ENCODE data around the gene GSTM1. TPM values are rescaled to one million over a fixed set of nuclear protein-coding genes. Genes with fewer than 3 reads are reported as not detected.
"Not testable (repeated sequence)": the region's sequence is repeated elsewhere in the genome, so short reads cannot be mapped to it uniquely, and the experiment has no call there.

GSTM1 gene
- total RNA-seq, 4 donors from 2014 or later, result 23.1 TPM; not detected in 3

- no peaks in the 10 kb centered on the region for H3K27me3 ChIP-seq
- no peak for TF ChIP-seq POLR2A (IDR thresholded peaks at IDR 0.05; ENCODE audit: low read depth)
- TF ChIP-seq, protein P1, sequence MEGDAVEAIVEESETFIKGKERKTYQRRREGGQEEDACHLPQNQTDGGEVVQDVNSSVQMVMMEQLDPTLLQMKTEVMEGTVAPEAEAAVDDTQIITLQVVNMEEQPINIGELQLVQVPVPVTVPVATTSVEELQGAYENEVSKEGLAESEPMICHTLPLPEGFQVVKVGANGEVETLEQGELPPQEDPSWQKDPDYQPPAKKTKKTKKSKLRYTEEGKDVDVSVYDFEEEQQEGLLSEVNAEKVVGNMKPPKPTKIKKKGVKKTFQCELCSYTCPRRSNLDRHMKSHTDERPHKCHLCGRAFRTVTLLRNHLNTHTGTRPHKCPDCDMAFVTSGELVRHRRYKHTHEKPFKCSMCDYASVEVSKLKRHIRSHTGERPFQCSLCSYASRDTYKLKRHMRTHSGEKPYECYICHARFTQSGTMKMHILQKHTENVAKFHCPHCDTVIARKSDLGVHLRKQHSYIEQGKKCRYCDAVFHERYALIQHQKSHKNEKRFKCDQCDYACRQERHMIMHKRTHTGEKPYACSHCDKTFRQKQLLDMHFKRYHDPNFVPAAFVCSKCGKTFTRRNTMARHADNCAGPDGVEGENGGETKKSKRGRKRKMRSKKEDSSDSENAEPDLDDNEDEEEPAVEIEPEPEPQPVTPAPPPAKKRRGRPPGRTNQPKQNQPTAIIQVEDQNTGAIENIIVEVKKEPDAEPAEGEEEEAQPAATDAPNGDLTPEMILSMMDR (IDR thresholded peaks at IDR 0.05), result no peak
- no peak for TF ChIP-seq POLR2AphosphoS5 (IDR thresholded peaks at IDR 0.05)
- no peak for TF ChIP-seq EP300 (IDR thresholded peaks at IDR 0.05)
- intact Hi-C loops (cut with DNase I), result no loop called here
- no peaks in the 10 kb centered on the region for H3K4me1 ChIP-seq
- H3K4me3 ChIP-seq, result no peak overlapping the region
- 91% methylated on average over 3 of the region's 4 CpGs for WGBS
- no peak for DNase-seq (ENCODE audit: extremely low spot score)
- H3K27ac ChIP-seq (replicated peaks in 1 of 4), result no peak overlapping the region
- H3K9me3 ChIP-seq, result no peaks in the 10 kb centered on the region
- no peaks in the 10 kb centered on the region for H3K36me3 ChIP-seq
Measured at GRCh38 chr1:109705411-109705810, 17.8 kb downstream of the GSTM1 start.

DNA sequence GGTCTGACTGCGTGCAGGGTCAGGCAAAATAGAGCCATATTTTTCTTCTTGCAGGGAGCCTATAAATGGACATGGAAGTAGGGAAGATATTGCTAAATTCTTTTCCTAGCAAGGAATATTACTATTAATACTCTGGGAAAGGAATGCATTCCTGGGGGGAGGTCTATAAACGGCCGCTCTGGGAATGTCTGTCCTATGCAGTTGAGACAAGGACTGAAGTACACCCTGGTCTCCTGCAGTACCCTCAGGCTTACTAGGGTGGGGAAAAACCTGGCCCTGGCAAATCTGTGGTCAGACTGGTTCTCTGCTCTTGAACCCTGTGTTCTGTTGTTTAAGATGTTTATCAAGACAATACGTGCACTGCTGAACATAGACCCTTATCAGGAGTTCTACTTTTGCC, 21.3 kb downstream of the GSTM1 start:
- WGBS, result 71% methylated on average over 4 of the region's 4 CpGs
- DNase-seq (ENCODE audit: extremely low spot score); H3K4me1 ChIP-seq; H3K27ac ChIP-seq (replicated peaks in 1 of 4); H3K27me3 ChIP-seq; H3K36me3 ChIP-seq; intact Hi-C loops (cut with DNase I); H3K4me3 ChIP-seq; H3K9me3 ChIP-seq: not testable (repeated sequence)

DNA sequence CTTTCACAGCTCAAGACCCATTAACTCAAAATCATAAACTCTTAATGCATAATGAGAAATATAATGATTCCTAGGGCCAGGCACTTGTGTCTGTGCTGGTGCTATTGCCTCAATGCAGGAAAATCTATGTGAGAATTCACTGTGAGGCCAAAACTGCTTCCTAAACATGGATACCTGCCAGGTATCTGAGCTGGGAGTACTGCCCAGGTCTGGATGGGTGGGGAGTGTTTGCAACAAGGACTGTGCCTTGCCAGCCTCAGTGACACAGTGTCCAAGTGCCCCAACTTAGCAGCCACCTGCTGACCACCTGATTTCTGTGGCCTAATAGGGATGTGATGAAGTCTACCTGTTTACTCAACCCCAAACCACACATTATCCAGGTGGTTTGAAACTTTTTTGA, 22.2 kb downstream of the GSTM1 start:
- H3K27ac ChIP-seq (replicated peaks in 1 of 4); H3K4me3 ChIP-seq; intact Hi-C loops (cut with DNase I); H3K27me3 ChIP-seq; H3K9me3 ChIP-seq; DNase-seq (ENCODE audit: extremely low spot score); H3K36me3 ChIP-seq; H3K4me1 ChIP-seq: not testable (repeated sequence)

DNA sequence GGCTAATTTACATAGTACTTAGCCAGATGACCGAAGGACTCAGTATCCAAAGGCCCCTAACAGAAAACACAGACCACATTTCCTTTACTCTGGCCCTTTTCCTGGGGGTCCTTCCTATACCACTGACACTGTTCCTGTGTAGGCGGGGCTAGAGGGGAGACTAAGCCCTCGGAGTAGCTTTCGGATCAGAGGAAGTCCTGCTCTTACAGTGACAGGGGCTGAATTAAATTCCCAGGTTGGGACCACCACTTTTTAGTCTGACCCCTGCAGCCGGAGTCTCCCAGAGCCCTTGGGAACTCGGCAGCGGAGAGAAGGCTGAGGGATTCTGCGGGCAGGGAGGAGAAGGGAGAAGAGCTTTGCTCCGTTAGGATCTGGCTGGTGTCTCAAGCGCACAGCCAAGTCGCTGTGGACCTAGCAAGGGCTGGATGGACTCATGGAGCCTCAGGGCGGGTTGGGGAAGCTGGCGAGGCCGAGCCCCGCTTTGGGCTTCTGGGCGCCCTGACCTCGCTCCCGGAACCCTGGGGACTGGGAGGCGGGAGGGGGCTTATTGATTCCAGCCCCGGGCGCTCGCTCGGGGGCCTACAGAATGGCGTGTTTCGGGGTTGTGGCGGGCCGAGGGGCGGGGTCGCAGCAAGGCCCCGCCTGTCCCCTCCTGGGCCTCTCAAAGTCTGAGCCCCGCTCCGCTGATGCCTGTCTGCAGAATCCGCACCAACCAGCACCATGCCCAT, 24.1 kb downstream of the GSTM1 start, which contains the start of gene GSTM5:
Gene GSTM5, plus strand, starts transcription at position 659 of the 728 bp plus-strand sequence. Its CDS starts 62 bp downstream, at position 721.
- H3K36me3 ChIP-seq; H3K27me3 ChIP-seq; DNase-seq (ENCODE audit: extremely low spot score); H3K9me3 ChIP-seq; intact Hi-C loops (cut with DNase I): not testable (repeated sequence)
- 42% methylated on average over 14 of the region's 33 CpGs for WGBS
- peaks cover 0 to 11% (median 4%) of the 10 kb centered on the region in 4 donors for H3K4me1 ChIP-seq
- peak within 1 kb of the TSS; percentile 39 to 46 (median 43) for H3K4me3 ChIP-seq
- peak within 1 kb of the TSS in 1 of 4 donors; percentile 30 for H3K27ac ChIP-seq (replicated peaks in 1 of 4)

DNA sequence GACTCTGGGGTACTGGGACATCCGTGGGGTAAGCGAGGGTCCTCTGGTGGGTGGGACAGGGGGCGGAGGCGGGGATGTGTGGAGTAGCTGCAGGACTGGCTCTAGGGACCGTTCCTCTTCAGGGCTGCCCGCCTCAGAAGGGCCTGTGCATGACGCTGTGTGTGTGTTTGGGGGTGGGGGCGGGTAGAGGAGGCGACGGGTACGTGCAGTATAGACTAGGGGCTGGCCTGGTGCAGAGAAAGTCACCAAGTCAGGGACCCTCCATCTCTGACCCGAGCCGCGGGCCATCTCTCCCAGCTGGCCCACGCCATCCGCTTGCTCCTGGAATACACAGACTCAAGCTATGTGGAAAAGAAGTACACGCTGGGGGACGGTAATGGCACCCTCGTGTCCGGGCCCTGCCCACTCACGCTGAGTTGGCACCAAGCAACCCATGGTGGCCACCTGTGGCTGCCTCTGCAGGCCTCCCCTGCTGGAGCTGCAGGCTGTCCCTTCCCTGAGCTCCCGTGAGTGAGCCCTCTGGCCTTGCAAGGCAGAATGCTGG, 24.8 kb downstream of the GSTM1 start:
- peak; percentile 79 for DNase-seq (ENCODE audit: extremely low spot score)

GRCh38 chr1:109713636-109714035, 26.0 kb downstream of the GSTM1 start:
- TF ChIP-seq, protein P1 (IDR thresholded peaks at IDR 0.05), result no peak
- no peak for TF ChIP-seq POLR2A (IDR thresholded peaks at IDR 0.05; ENCODE audit: low read depth)
- Histone ChIP-seq H3K9me3 (no peaks in the 10 kb centered on the region), H3K27me3 (peaks cover 0 to 6% (median 0%) of the 10 kb centered on the region in 4 donors), H3K4me3 (no peak overlapping the region), H3K36me3 (no peaks in the 10 kb centered on the region), H3K4me1 (peaks cover 0 to 11% (median 4%) of the 10 kb centered on the region in 4 donors), H3K27ac (replicated peaks in 1 of 4) (no peak overlapping the region)
- WGBS, result 97% methylated on average over 5 of the region's 5 CpGs
- intact Hi-C loops (cut with DNase I), result no loop called here
- DNase-seq (ENCODE audit: extremely low spot score), result peak; percentile 57

More for the DNA sequence above, 24.8 kb downstream of the GSTM1 start:
- TF ChIP-seq, protein P1 (IDR thresholded peaks at IDR 0.05), result no peak
- no peak for TF ChIP-seq EP300 (IDR thresholded peaks at IDR 0.05)
- TF ChIP-seq POLR2AphosphoS5 (IDR thresholded peaks at IDR 0.05), result no peak
- TF ChIP-seq POLR2A (IDR thresholded peaks at IDR 0.05; ENCODE audit: low read depth), result no peak
- H3K36me3 ChIP-seq, result no peaks in the 10 kb centered on the region
- H3K4me1 ChIP-seq, result peaks cover 0 to 11% (median 4%) of the 10 kb centered on the region in 4 donors
- H3K27ac ChIP-seq (replicated peaks in 1 of 4), result no peak overlapping the region
- 45% methylated on average over 13 of the region's 22 CpGs for WGBS
- no peaks in the 10 kb centered on the region for H3K9me3 ChIP-seq
- peaks cover 0 to 6% (median 0%) of the 10 kb centered on the region in 4 donors for H3K27me3 ChIP-seq
- H3K4me3 ChIP-seq, result peak overlapping the region; percentile 39 to 46 (median 43)
- intact Hi-C loops (cut with DNase I), result no loop called here
